ENCODE results near the gene WDPCP. TPM values are rescaled to one million over a fixed set of nuclear protein-coding genes. Genes with fewer than 3 reads are reported as not detected.

WDPCP gene
- total and polyA plus RNA-seq, 2 experiments from 2014 or later = 8.8 to 20.4 TPM

DNA sequence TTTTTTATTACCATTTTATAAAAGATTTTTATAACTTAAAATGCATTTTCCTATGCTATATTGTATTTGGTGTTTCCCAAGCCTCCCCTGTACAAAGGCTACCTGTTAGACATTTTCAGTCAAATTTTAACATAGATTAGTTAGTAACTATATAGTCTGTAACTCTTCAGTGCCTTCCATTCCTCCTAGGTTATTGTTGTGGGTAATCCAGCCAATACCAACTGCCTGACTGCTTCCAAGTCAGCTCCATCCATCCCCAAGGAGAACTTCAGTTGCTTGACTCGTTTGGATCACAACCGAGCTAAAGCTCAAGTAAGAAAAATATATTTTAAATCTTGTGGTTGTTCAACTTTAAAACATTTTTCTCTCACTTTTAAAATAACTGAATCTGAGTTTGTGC, 10.7 kb upstream of the WDPCP start:
- H3K27ac ChIP-seq (ENCODE audit: low read depth) = no peak overlapping the region
- no peaks in the 10 kb centered on the region for H3K9me2 ChIP-seq (ENCODE audit: insufficient read depth)
- no peak overlapping the region for H3K4me3 ChIP-seq
- no peak overlapping the region for H2AFZ ChIP-seq
- no peaks in the 10 kb centered on the region for H3K27me3 ChIP-seq (ENCODE audit: insufficient read depth)
- H3K36me3 Mint-ChIP-seq (ENCODE audit: low read depth) = peaks cover 86% of the 10 kb centered on the region
- H3K36me3 ChIP-seq (ENCODE audit: insufficient read depth) = peaks cover 54% of the 10 kb centered on the region
- no peak overlapping the region for H3K27ac Mint-ChIP-seq
- no peak overlapping the region for H3K4me2 ChIP-seq
- no peaks in the 10 kb centered on the region for H3K27me3 Mint-ChIP-seq (ENCODE audit: insufficient read depth, low read depth, poor library complexity)
- no peaks in the 10 kb centered on the region; the same call in none of the 2 replicates for H4K20me1 ChIP-seq (replicated peaks; ENCODE audit: insufficient read depth)
- ATAC-seq (no peak), DNase-seq (ENCODE audit: low spot score) (no peak)
- H3K9me3 Mint-ChIP-seq = no peaks in the 10 kb centered on the region
- H3K4me1 Mint-ChIP-seq = peaks cover 6% of the 10 kb centered on the region; the same call in 2 of the 3 replicates
- 0 out of 2 replicates have a peak, but pooled peaks cover under 1% of the 10 kb centered on the region for H3K4me1 ChIP-seq (ENCODE audit: insufficient read depth)
- peaks cover 44% of the 10 kb centered on the region for H3K79me2 ChIP-seq (replicated peaks; ENCODE audit: insufficient read depth)
- H3K4me3 Mint-ChIP-seq = no peak overlapping the region
- TF ChIP-seq POLR2AphosphoS5 (IDR thresholded peaks at IDR 0.05; ENCODE audit: low read depth) (no peak), ZNF114 (CRISPR knock-in tag; IDR thresholded peaks at IDR 0.05) (no peak), ZNF331 (CRISPR knock-in tag; IDR thresholded peaks at IDR 0.05; ENCODE audit: low read depth) (no peak), EZH2 (IDR thresholded peaks at IDR 0.05; ENCODE audit: low read depth, unreplicated experiment) (no peak), CREB1 (CRISPR knock-in tag; IDR thresholded peaks at IDR 0.05; ENCODE audit: low read depth) (no peak), EZH2phosphoT487 (IDR thresholded peaks at IDR 0.05; ENCODE audit: unreplicated experiment) (no peak), STAT1 (IDR thresholded peaks at IDR 0.05; ENCODE audit: unreplicated experiment) (no peak), NANOG (IDR thresholded peaks at IDR 0.05; ENCODE audit: borderline replicate concordance) (no peak), REST (IDR thresholded peaks at IDR 0.05; ENCODE audit: unreplicated experiment) (no peak), ETS1 (IDR thresholded peaks at IDR 0.05) (no peak), JUNB (IDR thresholded peaks at IDR 0.05; ENCODE audit: unreplicated experiment) (no peak)
- TF ChIP-seq, protein P1, sequence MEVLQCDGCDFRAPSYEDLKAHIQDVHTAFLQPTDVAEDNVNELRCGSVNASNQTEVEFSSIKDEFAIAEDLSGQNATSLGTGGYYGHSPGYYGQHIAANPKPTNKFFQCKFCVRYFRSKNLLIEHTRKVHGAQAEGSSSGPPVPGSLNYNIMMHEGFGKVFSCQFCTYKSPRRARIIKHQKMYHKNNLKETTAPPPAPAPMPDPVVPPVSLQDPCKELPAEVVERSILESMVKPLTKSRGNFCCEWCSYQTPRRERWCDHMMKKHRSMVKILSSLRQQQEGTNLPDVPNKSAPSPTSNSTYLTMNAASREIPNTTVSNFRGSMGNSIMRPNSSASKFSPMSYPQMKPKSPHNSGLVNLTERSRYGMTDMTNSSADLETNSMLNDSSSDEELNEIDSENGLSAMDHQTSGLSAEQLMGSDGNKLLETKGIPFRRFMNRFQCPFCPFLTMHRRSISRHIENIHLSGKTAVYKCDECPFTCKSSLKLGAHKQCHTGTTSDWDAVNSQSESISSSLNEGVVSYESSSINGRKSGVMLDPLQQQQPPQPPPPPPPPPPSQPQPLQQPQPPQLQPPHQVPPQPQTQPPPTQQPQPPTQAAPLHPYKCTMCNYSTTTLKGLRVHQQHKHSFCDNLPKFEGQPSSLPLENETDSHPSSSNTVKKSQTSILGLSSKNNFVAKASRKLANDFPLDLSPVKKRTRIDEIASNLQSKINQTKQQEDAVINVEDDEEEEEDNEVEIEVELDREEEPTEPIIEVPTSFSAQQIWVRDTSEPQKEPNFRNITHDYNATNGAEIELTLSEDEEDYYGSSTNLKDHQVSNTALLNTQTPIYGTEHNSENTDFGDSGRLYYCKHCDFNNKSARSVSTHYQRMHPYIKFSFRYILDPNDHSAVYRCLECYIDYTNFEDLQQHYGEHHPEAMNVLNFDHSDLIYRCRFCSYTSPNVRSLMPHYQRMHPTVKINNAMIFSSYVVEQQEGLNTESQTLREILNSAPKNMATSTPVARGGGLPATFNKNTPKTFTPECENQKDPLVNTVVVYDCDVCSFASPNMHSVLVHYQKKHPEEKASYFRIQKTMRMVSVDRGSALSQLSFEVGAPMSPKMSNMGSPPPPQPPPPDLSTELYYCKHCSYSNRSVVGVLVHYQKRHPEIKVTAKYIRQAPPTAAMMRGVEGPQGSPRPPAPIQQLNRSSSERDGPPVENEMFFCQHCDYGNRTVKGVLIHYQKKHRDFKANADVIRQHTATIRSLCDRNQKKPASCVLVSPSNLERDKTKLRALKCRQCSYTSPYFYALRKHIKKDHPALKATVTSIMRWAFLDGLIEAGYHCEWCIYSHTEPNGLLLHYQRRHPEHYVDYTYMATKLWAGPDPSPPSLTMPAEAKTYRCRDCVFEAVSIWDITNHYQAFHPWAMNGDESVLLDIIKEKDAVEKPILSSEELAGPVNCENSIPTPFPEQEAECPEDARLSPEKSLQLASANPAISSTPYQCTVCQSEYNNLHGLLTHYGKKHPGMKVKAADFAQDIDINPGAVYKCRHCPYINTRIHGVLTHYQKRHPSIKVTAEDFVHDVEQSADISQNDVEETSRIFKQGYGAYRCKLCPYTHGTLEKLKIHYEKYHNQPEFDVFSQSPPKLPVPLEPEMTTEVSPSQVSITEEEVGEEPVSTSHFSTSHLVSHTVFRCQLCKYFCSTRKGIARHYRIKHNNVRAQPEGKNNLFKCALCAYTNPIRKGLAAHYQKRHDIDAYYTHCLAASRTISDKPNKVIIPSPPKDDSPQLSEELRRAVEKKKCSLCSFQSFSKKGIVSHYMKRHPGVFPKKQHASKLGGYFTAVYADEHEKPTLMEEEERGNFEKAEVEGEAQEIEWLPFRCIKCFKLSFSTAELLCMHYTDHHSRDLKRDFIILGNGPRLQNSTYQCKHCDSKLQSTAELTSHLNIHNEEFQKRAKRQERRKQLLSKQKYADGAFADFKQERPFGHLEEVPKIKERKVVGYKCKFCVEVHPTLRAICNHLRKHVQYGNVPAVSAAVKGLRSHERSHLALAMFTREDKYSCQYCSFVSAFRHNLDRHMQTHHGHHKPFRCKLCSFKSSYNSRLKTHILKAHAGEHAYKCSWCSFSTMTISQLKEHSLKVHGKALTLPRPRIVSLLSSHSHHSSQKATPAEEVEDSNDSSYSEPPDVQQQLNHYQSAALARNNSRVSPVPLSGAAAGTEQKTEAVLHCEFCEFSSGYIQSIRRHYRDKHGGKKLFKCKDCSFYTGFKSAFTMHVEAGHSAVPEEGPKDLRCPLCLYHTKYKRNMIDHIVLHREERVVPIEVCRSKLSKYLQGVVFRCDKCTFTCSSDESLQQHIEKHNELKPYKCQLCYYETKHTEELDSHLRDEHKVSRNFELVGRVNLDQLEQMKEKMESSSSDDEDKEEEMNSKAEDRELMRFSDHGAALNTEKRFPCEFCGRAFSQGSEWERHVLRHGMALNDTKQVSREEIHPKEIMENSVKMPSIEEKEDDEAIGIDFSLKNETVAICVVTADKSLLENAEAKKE (CRISPR knock-in tag; IDR thresholded peaks at IDR 0.05) = no peak
- TF ChIP-seq, protein P2, sequence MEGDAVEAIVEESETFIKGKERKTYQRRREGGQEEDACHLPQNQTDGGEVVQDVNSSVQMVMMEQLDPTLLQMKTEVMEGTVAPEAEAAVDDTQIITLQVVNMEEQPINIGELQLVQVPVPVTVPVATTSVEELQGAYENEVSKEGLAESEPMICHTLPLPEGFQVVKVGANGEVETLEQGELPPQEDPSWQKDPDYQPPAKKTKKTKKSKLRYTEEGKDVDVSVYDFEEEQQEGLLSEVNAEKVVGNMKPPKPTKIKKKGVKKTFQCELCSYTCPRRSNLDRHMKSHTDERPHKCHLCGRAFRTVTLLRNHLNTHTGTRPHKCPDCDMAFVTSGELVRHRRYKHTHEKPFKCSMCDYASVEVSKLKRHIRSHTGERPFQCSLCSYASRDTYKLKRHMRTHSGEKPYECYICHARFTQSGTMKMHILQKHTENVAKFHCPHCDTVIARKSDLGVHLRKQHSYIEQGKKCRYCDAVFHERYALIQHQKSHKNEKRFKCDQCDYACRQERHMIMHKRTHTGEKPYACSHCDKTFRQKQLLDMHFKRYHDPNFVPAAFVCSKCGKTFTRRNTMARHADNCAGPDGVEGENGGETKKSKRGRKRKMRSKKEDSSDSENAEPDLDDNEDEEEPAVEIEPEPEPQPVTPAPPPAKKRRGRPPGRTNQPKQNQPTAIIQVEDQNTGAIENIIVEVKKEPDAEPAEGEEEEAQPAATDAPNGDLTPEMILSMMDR (conservative IDR thresholded peaks at IDR 0.05; ENCODE audit: low read depth in 2 of 2) = no peak
- no peaks in the 10 kb centered on the region for H3F3A ChIP-seq (replicated peaks; ENCODE audit: low read depth)
